Measurements from ENCODE around the gene OSTF1.
A peak's percentile ranks its signal among the peaks of the same experiment; 100 is the strongest.

Gene OSTF1

DNA sequence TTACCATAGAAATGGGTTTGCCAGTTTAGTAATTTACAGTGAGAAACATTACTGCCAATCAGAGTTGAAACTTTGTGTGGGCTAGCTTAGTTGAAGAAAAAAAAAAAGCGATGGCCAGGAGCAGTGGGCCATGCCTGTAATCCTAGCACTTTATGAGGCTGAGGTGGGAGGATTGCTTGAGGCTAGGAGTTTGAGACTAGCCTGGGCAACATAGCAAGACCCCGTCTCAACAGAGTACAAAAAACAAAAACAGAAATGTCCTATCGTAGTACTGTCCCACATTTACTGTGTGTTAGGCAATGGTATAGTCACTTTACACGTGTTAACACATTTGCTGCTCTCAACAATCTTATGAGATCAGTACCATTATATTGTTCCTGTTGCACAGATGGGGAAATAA is 2.3 kb downstream of the OSTF1 start:
- peaks cover 12% of the 10 kb centered on the region for H3F3A ChIP-seq (ENCODE audit: insufficient read depth)
- no peaks in the 10 kb centered on the region for H3K9me3 ChIP-seq (ENCODE audit: insufficient read depth, low read length)
- H4K20me1 ChIP-seq (ENCODE audit: low read depth, low read length) = peaks cover 3% of the 10 kb centered on the region; the same call in 1 of the 2 replicates
- no peaks in the 10 kb centered on the region for H3K36me3 ChIP-seq (ENCODE audit: low read length)
- no peak overlapping the region for H3K4me3 ChIP-seq (ENCODE audit: insufficient read depth, low read length, poor library complexity, severe bottlenecking)
- H3K27ac ChIP-seq (ENCODE audit: low read depth, low read length) = no peak overlapping the region
- H2AFZ ChIP-seq (ENCODE audit: low read depth, low read length, severe bottlenecking) = no peak overlapping the region
- H3K27me3 ChIP-seq (ENCODE audit: low read length) = no peaks in the 10 kb centered on the region
- peaks cover 67% of the 10 kb centered on the region for H3K79me2 ChIP-seq (ENCODE audit: insufficient read depth, low read length)
- H3K4me2 ChIP-seq (ENCODE audit: low read depth, low read length, poor library complexity, severe bottlenecking) = peak overlapping the region; percentile 97
- no peak for TF ChIP-seq EZH2phosphoT487 (conservative IDR thresholded peaks at IDR 0.05; ENCODE audit: low read length)
- TF ChIP-seq, protein P1, sequence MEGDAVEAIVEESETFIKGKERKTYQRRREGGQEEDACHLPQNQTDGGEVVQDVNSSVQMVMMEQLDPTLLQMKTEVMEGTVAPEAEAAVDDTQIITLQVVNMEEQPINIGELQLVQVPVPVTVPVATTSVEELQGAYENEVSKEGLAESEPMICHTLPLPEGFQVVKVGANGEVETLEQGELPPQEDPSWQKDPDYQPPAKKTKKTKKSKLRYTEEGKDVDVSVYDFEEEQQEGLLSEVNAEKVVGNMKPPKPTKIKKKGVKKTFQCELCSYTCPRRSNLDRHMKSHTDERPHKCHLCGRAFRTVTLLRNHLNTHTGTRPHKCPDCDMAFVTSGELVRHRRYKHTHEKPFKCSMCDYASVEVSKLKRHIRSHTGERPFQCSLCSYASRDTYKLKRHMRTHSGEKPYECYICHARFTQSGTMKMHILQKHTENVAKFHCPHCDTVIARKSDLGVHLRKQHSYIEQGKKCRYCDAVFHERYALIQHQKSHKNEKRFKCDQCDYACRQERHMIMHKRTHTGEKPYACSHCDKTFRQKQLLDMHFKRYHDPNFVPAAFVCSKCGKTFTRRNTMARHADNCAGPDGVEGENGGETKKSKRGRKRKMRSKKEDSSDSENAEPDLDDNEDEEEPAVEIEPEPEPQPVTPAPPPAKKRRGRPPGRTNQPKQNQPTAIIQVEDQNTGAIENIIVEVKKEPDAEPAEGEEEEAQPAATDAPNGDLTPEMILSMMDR (IDR thresholded peaks at IDR 0.05; ENCODE audit: insufficient read depth, low read length, poor library complexity, severe bottlenecking) = no peak
- H3K9me2 ChIP-seq (replicated peaks; ENCODE audit: insufficient read depth, low read length) = no peaks in the 10 kb centered on the region
- H3K9ac ChIP-seq (ENCODE audit: low read length) = no peak overlapping the region

DNA sequence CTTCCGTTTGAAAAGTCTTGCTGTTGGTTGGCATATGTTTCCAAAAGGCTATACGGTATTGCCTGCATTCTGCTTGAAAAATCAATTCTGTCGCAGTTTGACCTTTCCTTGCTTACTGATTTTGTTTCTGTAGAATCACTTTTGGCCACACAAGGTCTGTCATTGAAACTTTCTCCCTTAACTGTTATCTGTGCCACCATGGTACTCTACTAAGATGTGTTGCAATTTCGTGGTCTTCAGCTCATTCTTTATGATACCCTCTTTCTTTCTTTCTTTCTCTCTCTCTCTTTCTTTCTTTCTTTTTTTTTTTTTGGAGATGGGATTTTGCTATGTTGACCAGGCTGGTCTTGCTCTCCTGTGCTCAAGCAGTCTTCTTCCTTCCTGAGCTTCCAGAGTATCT is 4.5 kb downstream of the OSTF1 start:
- no peak overlapping the region for H2AFZ ChIP-seq (ENCODE audit: low read depth, low read length, severe bottlenecking)
- H3K9me3 ChIP-seq (ENCODE audit: insufficient read depth, low read length) = no peaks in the 10 kb centered on the region
- H3K9me2 ChIP-seq (replicated peaks; ENCODE audit: insufficient read depth, low read length) = no peaks in the 10 kb centered on the region
- H4K20me1 ChIP-seq (ENCODE audit: low read depth, low read length) = peaks cover 3% of the 10 kb centered on the region; the same call in 1 of the 2 replicates
- H3K4me2 ChIP-seq (ENCODE audit: low read depth, low read length, poor library complexity, severe bottlenecking) = no peak overlapping the region
- no peak for TF ChIP-seq EZH2phosphoT487 (conservative IDR thresholded peaks at IDR 0.05; ENCODE audit: low read length)
- TF ChIP-seq, protein P1 (IDR thresholded peaks at IDR 0.05; ENCODE audit: insufficient read depth, low read length, poor library complexity, severe bottlenecking) = no peak
- H3K36me3 ChIP-seq (ENCODE audit: low read length) = no peaks in the 10 kb centered on the region
- no peaks in the 10 kb centered on the region for H3F3A ChIP-seq (ENCODE audit: insufficient read depth)
- H3K79me2 ChIP-seq (ENCODE audit: insufficient read depth, low read length) = peaks cover 83% of the 10 kb centered on the region
- no peaks in the 10 kb centered on the region for H3K27me3 ChIP-seq (ENCODE audit: low read length)
- no peak overlapping the region for H3K9ac ChIP-seq (ENCODE audit: low read length)
- no peak overlapping the region for H3K4me3 ChIP-seq (ENCODE audit: insufficient read depth, low read length, poor library complexity, severe bottlenecking)
- no peak overlapping the region for H3K27ac ChIP-seq (ENCODE audit: low read depth, low read length)

DNA sequence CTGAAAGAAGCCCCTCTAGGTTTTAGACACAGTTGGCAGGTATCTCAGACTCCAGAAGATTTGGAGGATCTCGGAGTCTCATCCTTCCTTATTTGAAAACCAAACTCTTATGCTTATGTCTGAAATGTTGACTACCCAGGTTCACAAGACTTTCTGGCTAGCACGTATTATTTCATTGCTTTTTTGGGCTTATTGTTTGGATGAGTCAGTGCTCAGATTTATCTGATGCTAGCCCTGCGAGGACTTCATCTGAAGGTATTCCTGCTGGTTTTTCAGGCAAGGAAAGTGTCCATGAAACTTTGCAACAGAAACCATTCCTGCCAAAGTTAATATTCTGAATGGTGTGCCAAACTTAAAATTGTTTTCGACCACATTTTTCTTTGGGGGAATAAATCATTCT is 8.5 kb downstream of the OSTF1 start:
- Histone ChIP-seq H3F3A (ENCODE audit: insufficient read depth) (no peaks in the 10 kb centered on the region), H3K27me3 (ENCODE audit: low read length) (no peaks in the 10 kb centered on the region), H3K9me3 (ENCODE audit: insufficient read depth, low read length) (no peaks in the 10 kb centered on the region), H3K4me2 (ENCODE audit: low read depth, low read length, poor library complexity, severe bottlenecking) (no peak overlapping the region), H4K20me1 (ENCODE audit: low read depth, low read length) (0 out of 2 replicates have a peak, but pooled peaks cover 3% of the 10 kb centered on the region), H3K4me3 (ENCODE audit: insufficient read depth, low read length, poor library complexity, severe bottlenecking) (no peak overlapping the region), H3K36me3 (ENCODE audit: low read length) (no peaks in the 10 kb centered on the region), H3K27ac (ENCODE audit: low read depth, low read length) (no peak overlapping the region), H3K79me2 (ENCODE audit: insufficient read depth, low read length) (peaks cover 88% of the 10 kb centered on the region), H3K9me2 (replicated peaks; ENCODE audit: insufficient read depth, low read length) (no peaks in the 10 kb centered on the region), H3K9ac (ENCODE audit: low read length) (no peak overlapping the region), H2AFZ (ENCODE audit: low read depth, low read length, severe bottlenecking) (no peak overlapping the region)
- TF ChIP-seq, protein P1 (IDR thresholded peaks at IDR 0.05; ENCODE audit: insufficient read depth, low read length, poor library complexity, severe bottlenecking) = no peak
- TF ChIP-seq EZH2phosphoT487 (conservative IDR thresholded peaks at IDR 0.05; ENCODE audit: low read length) = no peak
